ENCODE measurements around the gene TAF5. TPM values are rescaled to one million over a fixed set of nuclear protein-coding genes. Genes with fewer than 3 reads are reported as not detected.

The TAF5 gene
- 2.4 to 4.4 TPM (median 3.6 TPM) in 5 replicates for total RNA-seq (2022; extraction: Qiagen RNA extraction; ENCODE audit: low read depth)

GRCh38 chr10:103367782-103368518, at the start of gene TAF5:
Gene TAF5, plus strand, starts transcription at chr10:103367976. Its CDS starts 14 bp downstream, at chr10:103367990.

GRCh38 chr10:103350517-103351260, 17.1 kb upstream of the TAF5 start, which contains the start of gene PCGF6:
Gene PCGF6, minus strand, starts transcription at chr10:103351140. Its CDS starts 74 bp downstream, at chr10:103351066.

GRCh38 chr10:103396067-103396788, 28.5 kb downstream of the TAF5 start, which contains the start of the genes ATP5MK and PDCD11:
Gene ATP5MK, minus strand, starts transcription at chr10:103396475. Its CDS starts 4,018 bp downstream, at chr10:103392457.
Gene PDCD11, plus strand, starts transcription at chr10:103396626. Its CDS starts 1,801 bp downstream, at chr10:103398427.

Other genes with a start within 250 kb of the TAF5 start
- gene NT5C2, start 174.7 kb upstream of the TAF5 start, total RNA-seq (2022; extraction: Qiagen RNA extraction; ENCODE audit: low read depth) = 71.5 to 95.9 TPM (median 83.3 TPM) in 5 replicates
- gene RPEL1, start 122.1 kb upstream of the TAF5 start, total RNA-seq (2022; extraction: Qiagen RNA extraction; ENCODE audit: low read depth) = 0.08 TPM in 1 of 5 replicates, not detected in the others
- gene INA, start 90.8 kb upstream of the TAF5 start, total RNA-seq (2022; extraction: Qiagen RNA extraction; ENCODE audit: low read depth) = 22.5 to 30.0 TPM (median 26.3 TPM) in 5 replicates
- 7.7 to 15.1 TPM (median 13.2 TPM) in 5 replicates for gene PCGF6, start 16.8 kb upstream of the TAF5 start, total RNA-seq (2022; extraction: Qiagen RNA extraction; ENCODE audit: low read depth)
- 250 to 552 TPM (median 478 TPM) in 5 replicates for gene ATP5MK, start 28.5 kb downstream of the TAF5 start, total RNA-seq (2022; extraction: Qiagen RNA extraction; ENCODE audit: low read depth)
- gene PDCD11, start 28.6 kb downstream of the TAF5 start, total RNA-seq (2022; extraction: Qiagen RNA extraction; ENCODE audit: low read depth) = 37.8 to 40.9 TPM (median 40.0 TPM) in 5 replicates
- 4.3 to 6.6 TPM (median 5.1 TPM) in 5 replicates for gene CALHM2, start 84.4 kb downstream of the TAF5 start, total RNA-seq (2022; extraction: Qiagen RNA extraction; ENCODE audit: low read depth)
- not detected in 5 replicates for gene CALHM1, start 90.9 kb downstream of the TAF5 start, total RNA-seq (2022; extraction: Qiagen RNA extraction; ENCODE audit: low read depth)
- 0.35 to 0.53 TPM (median 0.41 TPM) in 5 replicates for gene CALHM3, start 111.3 kb downstream of the TAF5 start, total RNA-seq (2022; extraction: Qiagen RNA extraction; ENCODE audit: low read depth)
- gene NEURL1, start 125.7 kb downstream of the TAF5 start, total RNA-seq (2022; extraction: Qiagen RNA extraction; ENCODE audit: low read depth) = 0.18 to 0.83 TPM (median 0.35 TPM) in 5 replicates